PC-3 (cell line): ENCODE results near the gene FCRL5. TPM values are rescaled to one million over a fixed set of nuclear protein-coding genes. Genes with fewer than 3 reads are reported as not detected.

Experiments
- ATAC-seq: fragments of 200-7000 bp; cut with Tn5 transposase; 2 replicates; pipeline ENCODE4 v1.9.1; 2020; ENCODE audit warnings: mild to moderate bottlenecking, moderate library complexity
- BruUV-seq: library from RNA; stranded (reverse); fragments of 400-500 nt; replicated peaks from 2 replicates; lab custom pipeline; 2021; lab: Mats Ljungman, UMichigan
- CTCF ChIA-PET: fragments of 300-600 bp; sonication (Branson Sonifier 250); formaldehyde crosslinking; loops from one replicate; lab custom pipeline; 2022; ENCODE audit warnings: antibody characterized with exemption; lab: Charles Lee
- POLR2A ChIA-PET: fragments of 300-600 bp; sonication (Branson Sonifier 250); formaldehyde crosslinking; loops from one replicate; lab custom pipeline; 2022; ENCODE audit warnings: antibody characterized with exemption; ENCODE audit not compliant: unreplicated experiment; lab: Charles Lee
- DNase-seq: peaks from one replicate; pipeline ENCODE4 v3.0.0-alpha.2; 2015
- H2AFZ ChIP-seq: fragments of 300-600 bp; sonication (generic); 2 replicates; pipeline ENCODE4 v1.6.0; 2016; ENCODE audit warnings: antibody characterized with exemption, low read length
- H3F3A ChIP-seq: fragments of 300-600 bp; sonication (generic); one replicate; pipeline ENCODE4 v1.6.0; 2017; ENCODE audit warnings: antibody characterized with exemption, low read length, control low read depth, mild to moderate bottlenecking; ENCODE audit not compliant: unreplicated experiment
- H3K27ac ChIP-seq: fragments of 300-600 bp; sonication (generic); 2 replicates; pipeline ENCODE4 v1.5.1; 2016; ENCODE audit warnings: mild to moderate bottlenecking, low read length
- H3K27me3 ChIP-seq: fragments of 300-600 bp; sonication (generic); 2 replicates; pipeline ENCODE4 v1.6.1; 2016; ENCODE audit warnings: low read length, mixed read lengths
- H3K36me3 ChIP-seq: fragments of 300-600 bp; sonication (generic); 2 replicates; pipeline ENCODE4 v1.6.1; 2016; ENCODE audit warnings: low read depth, mixed run types, low read length, mixed read lengths
- H3K4me1 ChIP-seq: fragments of 300-600 bp; sonication (generic); 2 replicates; pipeline ENCODE4 v1.5.1; 2016; ENCODE audit warnings: low read length; ENCODE audit not compliant: insufficient read depth
- H3K4me2 ChIP-seq: fragments of 300-600 bp; sonication (generic); 2 replicates; pipeline ENCODE4 v1.6.0; 2016; ENCODE audit warnings: low read length
- H3K4me3 ChIP-seq: fragments of 300-600 bp; sonication (generic); 2 replicates; pipeline ENCODE4 v1.5.1; 2016; ENCODE audit warnings: mild to moderate bottlenecking, low read length, mixed read lengths
- H3K79me2 ChIP-seq: fragments of 300-600 bp; sonication (generic); 2 replicates; pipeline ENCODE4 v1.6.1; 2017; ENCODE audit warnings: low read length, mixed read lengths
- H3K9ac ChIP-seq: fragments of 300-600 bp; sonication (generic); 2 replicates; pipeline ENCODE4 v1.6.0; 2016; ENCODE audit warnings: mild to moderate bottlenecking, low read length
- H3K9me2 ChIP-seq: fragments of 300-600 bp; sonication (generic); replicated peaks from 2 replicates; pipeline ENCODE4 v1.6.1; 2016; ENCODE audit warnings: mixed run types, low read length, mixed read lengths
- H3K9me3 ChIP-seq: fragments of 300-600 bp; sonication (generic); 2 replicates; pipeline ENCODE4 v1.6.1; 2016; ENCODE audit warnings: low read length, mixed read lengths
- H4K20me1 ChIP-seq: fragments of 300-600 bp; sonication (generic); 2 replicates; pipeline ENCODE4 v1.6.1; 2016; ENCODE audit warnings: low read length, mixed read lengths
- EZH2 ChIP-seq: fragments of 300-600 bp; sonication (generic); IDR thresholded peaks from one replicate; pipeline ENCODE4 v1.6.1; 2017; ENCODE audit warnings: antibody characterized with exemption, mild to moderate bottlenecking, low read length; ENCODE audit not compliant: unreplicated experiment
- EZH2phosphoT487 ChIP-seq: fragments of 300-600 bp; sonication (generic); IDR thresholded peaks from 2 replicates; pipeline ENCODE4 v1.6.1; 2018; ENCODE audit warnings: mild to moderate bottlenecking, antibody characterized with exemption, low read length, borderline replicate concordance
- intact Hi-C: fragments of 100-400 bp; cut with micrococcal nuclease; formaldehyde crosslinking; loops from 2 replicates; pipeline ENCODE4 v1.9.0; 2023
- total RNA-seq: library from RNA; depleted of rRNA; stranded (reverse); fragments of >200 nt; gene quantifications from 2 replicates; pipeline ENCODE4 v1.2.3, GENCODE V29; 2014
- TF ChIP-seq, protein P1 (sequence below): fragments of 300-600 bp; sonication (generic); conservative IDR thresholded peaks from 2 replicates; pipeline ENCODE4 v1.5.1; 2017; ENCODE audit warnings: antibody characterized with exemption, low read depth, mild to moderate bottlenecking, low read length

The FCRL5 gene
- total RNA-seq, 1 experiment from 2014 or later: not detected

DNA sequence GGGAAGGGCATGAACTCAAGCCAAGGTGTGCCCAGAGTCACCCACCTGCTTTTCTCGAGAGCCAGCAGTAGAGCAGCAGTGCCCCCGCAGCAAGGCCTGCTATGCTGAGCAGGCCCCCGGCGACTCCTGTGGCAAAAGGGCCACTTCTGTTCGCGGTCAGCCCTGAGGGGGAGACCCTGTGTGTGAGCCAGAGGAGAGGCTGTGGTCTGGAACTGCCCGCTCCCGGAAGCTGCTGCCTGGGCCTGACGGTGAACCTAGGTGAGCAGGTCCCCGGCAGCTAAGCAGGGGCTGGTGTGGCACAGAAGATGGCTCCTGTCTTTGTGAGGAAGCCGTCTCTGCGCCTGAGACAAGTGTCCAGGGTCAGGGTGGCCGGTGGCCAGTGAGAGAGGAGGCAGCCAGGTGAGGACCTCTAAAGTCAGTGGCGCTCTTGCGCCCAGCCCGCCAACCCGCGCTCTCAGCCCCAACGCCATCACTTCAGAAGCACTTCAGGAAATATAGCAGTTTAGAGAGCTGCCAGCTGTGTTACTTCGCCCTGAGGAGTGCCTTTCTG is 31.9 kb downstream of the FCRL5 start:
- DNase-seq: no peak
- CTCF ChIA-PET: no interaction called here
- Histone ChIP-seq H2AFZ (no peak overlapping the region), H4K20me1 (no peaks in the 10 kb centered on the region), H3K9ac (no peak overlapping the region), H3K9me2 (no peaks in the 10 kb centered on the region), H3K4me1 (no peaks in the 10 kb centered on the region), H3K27me3 (peaks cover 76% of the 10 kb centered on the region), H3K4me3 (no peak overlapping the region), H3F3A (no peaks in the 10 kb centered on the region), H3K27ac (no peak overlapping the region), H3K36me3 (no peaks in the 10 kb centered on the region), H3K79me2 (no peaks in the 10 kb centered on the region), H3K4me2 (no peak overlapping the region), H3K9me3 (no peaks in the 10 kb centered on the region)
- no peak for ATAC-seq
- POLR2A ChIA-PET: no interaction called here
- intact Hi-C loops: no loop called here
- no TSS peak for BruUV-seq
- TF ChIP-seq, protein P1, sequence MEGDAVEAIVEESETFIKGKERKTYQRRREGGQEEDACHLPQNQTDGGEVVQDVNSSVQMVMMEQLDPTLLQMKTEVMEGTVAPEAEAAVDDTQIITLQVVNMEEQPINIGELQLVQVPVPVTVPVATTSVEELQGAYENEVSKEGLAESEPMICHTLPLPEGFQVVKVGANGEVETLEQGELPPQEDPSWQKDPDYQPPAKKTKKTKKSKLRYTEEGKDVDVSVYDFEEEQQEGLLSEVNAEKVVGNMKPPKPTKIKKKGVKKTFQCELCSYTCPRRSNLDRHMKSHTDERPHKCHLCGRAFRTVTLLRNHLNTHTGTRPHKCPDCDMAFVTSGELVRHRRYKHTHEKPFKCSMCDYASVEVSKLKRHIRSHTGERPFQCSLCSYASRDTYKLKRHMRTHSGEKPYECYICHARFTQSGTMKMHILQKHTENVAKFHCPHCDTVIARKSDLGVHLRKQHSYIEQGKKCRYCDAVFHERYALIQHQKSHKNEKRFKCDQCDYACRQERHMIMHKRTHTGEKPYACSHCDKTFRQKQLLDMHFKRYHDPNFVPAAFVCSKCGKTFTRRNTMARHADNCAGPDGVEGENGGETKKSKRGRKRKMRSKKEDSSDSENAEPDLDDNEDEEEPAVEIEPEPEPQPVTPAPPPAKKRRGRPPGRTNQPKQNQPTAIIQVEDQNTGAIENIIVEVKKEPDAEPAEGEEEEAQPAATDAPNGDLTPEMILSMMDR: no peak
- TF ChIP-seq EZH2phosphoT487 (no peak), EZH2 (no peak)

DNA sequence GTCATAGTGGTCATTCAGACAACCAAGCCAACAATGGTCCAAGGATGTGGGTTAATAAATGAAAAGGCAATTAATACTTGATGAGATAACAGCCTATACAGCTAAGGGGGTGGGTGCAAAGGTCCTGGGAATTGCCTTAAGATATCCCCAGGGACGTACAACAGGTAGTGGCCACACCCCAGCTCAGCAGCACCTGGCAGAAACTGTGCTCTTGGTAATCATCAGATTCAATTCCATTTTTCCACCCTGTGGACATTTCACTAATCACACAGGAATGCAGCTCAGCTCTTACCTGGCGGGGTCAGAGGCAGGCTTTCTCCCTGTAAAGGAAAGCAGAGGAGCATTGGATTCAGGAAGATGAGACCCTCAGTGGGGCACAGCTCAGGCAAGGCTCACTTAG is 32.9 kb downstream of the FCRL5 start:
- Histone ChIP-seq H3F3A (no peaks in the 10 kb centered on the region), H3K4me1 (no peaks in the 10 kb centered on the region), H3K9me3 (no peaks in the 10 kb centered on the region), H3K4me3 (no peak overlapping the region), H3K27me3 (peaks cover 86% of the 10 kb centered on the region), H3K27ac (no peak overlapping the region), H2AFZ (no peak overlapping the region), H3K4me2 (no peak overlapping the region), H4K20me1 (no peaks in the 10 kb centered on the region), H3K79me2 (no peaks in the 10 kb centered on the region), H3K36me3 (no peaks in the 10 kb centered on the region), H3K9me2 (no peaks in the 10 kb centered on the region), H3K9ac (no peak overlapping the region)
- CTCF ChIA-PET: no interaction called here
- ATAC-seq (no peak), DNase-seq (no peak)
- no TSS peak for BruUV-seq
- intact Hi-C loops: no loop called here
- POLR2A ChIA-PET: no interaction called here
- TF ChIP-seq EZH2: no peak
- TF ChIP-seq, protein P1: no peak

DNA sequence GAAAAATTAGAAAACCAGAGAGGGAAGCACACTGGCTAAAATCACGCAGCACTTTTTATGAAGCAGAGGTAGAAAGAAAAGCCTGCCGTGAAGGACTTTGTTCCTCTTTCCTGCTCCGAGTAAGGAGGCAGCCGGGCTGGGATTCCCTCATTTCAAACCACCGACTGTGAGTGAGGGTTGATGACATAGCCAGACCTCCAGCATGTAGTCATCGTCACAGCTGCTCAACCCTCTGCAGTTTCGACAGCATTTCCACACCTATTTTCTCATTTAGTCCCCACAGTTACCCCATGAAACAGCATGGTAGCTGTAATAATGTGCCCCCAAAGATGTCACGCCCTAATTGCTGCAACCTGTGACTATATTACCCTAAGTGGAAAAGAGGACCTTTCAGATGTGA is 35.3 kb downstream of the FCRL5 start:
- POLR2A ChIA-PET: no interaction called here
- Histone ChIP-seq H3K79me2 (no peaks in the 10 kb centered on the region), H3K4me1 (no peaks in the 10 kb centered on the region), H3K4me3 (no peak overlapping the region), H3K4me2 (no peak overlapping the region), H3K9me2 (no peaks in the 10 kb centered on the region), H3K9ac (no peak overlapping the region), H3K27me3 (peaks cover 92% of the 10 kb centered on the region), H3K9me3 (no peaks in the 10 kb centered on the region), H3F3A (no peaks in the 10 kb centered on the region), H2AFZ (no peak overlapping the region), H3K36me3 (no peaks in the 10 kb centered on the region), H3K27ac (no peak overlapping the region), H4K20me1 (no peaks in the 10 kb centered on the region)
- DNase-seq (no peak), ATAC-seq (no peak)
- BruUV-seq: no TSS peak
- CTCF ChIA-PET: no interaction called here
- no peak for TF ChIP-seq EZH2phosphoT487
- TF ChIP-seq, protein P1: no peak
- TF ChIP-seq EZH2: no peak
- intact Hi-C loops: no loop called here
